CD4-positive, alpha-beta T cell (primary cell): ENCODE results near the gene ARX. TPM values are rescaled to one million over a fixed set of nuclear protein-coding genes. Genes with fewer than 3 reads are reported as not detected.

Experiments
- ATAC-seq: fragments of 200-7000 bp; cut with Tn5 transposase; one replicate; pipeline ENCODE4 v1.10.0; 2022; ENCODE audit warnings: mild to moderate bottlenecking; ENCODE audit not compliant: poor library complexity
- CTCF ChIA-PET: fragments of 350-600 bp; sonication (Branson Sonifier 250); formaldehyde crosslinking; loops from one replicate; lab custom pipeline; 2021; ENCODE audit warnings: antibody characterized with exemption, inconsistent platforms; lab: Charles Lee
- POLR2A ChIA-PET: fragments of 350-600 bp; sonication (Branson Sonifier 250); formaldehyde crosslinking; loops from one replicate; lab custom pipeline; 2021; ENCODE audit warnings: antibody characterized with exemption, inconsistent platforms; lab: Charles Lee
- DNase-seq, 14 experiments: peaks; one replicate each; pipeline ENCODE4 v3.0.0-alpha.2; 2013 to 2020; ENCODE audit warnings: mixed read lengths in 2 of 14
- H3K27ac ChIP-seq, 2 donors: one replicate each; pipeline versions ENCODE4 v1.5.1 to v1.7.0; 2013; ENCODE audit warnings: low read length in 2 of 2, low read depth in 1 of 2, mild to moderate bottlenecking in 1 of 2
- H3K27me3 ChIP-seq, 2 experiments: 1 replicate in 1 of 2; 2 replicates in 1 of 2; pipeline versions ENCODE4 v1.6.1 to v1.7.0; 2013; ENCODE audit warnings: low read length in 2 of 2, control low read depth in 1 of 2, mild to moderate bottlenecking in 1 of 2, moderate library complexity in 1 of 2; ENCODE audit not compliant: insufficient read depth in 2 of 2, control insufficient read depth in 1 of 2
- H3K36me3 ChIP-seq: one replicate; pipeline ENCODE4 v1.6.1; 2013; ENCODE audit warnings: low read length, control low read depth; ENCODE audit not compliant: insufficient read depth
- H3K4me1 ChIP-seq: one replicate; pipeline ENCODE4 v1.6.1; 2013; ENCODE audit warnings: low read length, control low read depth; ENCODE audit not compliant: insufficient read depth
- H3K4me3 ChIP-seq: one replicate; pipeline ENCODE4 v1.5.1; 2013; ENCODE audit warnings: mild to moderate bottlenecking, low read length, moderate library complexity
- H3K9me3 ChIP-seq, 2 experiments: 1 replicate in 1 of 2; 2 replicates in 1 of 2; pipeline versions ENCODE4 v1.6.1 to v1.7.0; 2013; ENCODE audit warnings: low read length in 2 of 2, mild to moderate bottlenecking in 2 of 2, control low read depth in 1 of 2, moderate library complexity in 1 of 2; ENCODE audit not compliant: control insufficient read depth in 1 of 2, insufficient read depth in 1 of 2
- H3K27ac Mint-ChIP-seq: one replicate; pipeline ENCODE4 v1.8.0; 2020; ENCODE audit warnings: mixed read lengths
- H3K27me3 Mint-ChIP-seq: one replicate; pipeline ENCODE4 v1.8.0; 2021; ENCODE audit warnings: mixed read lengths
- H3K36me3 Mint-ChIP-seq: one replicate; pipeline ENCODE4 v1.8.0; 2021; ENCODE audit warnings: low read depth, mixed read lengths
- H3K4me1 Mint-ChIP-seq: one replicate; pipeline ENCODE4 v1.8.0; 2021; ENCODE audit warnings: low read depth, mixed read lengths
- H3K4me3 Mint-ChIP-seq: one replicate; pipeline ENCODE4 v1.8.0; 2020; ENCODE audit warnings: mild to moderate bottlenecking, mixed read lengths
- H3K9me3 Mint-ChIP-seq: one replicate; pipeline ENCODE4 v1.8.0; 2020; ENCODE audit warnings: mixed read lengths
- intact Hi-C, 2 experiments: fragments of 100-400 bp; cut with DNase I in 1 of 2; cut with micrococcal nuclease in 1 of 2; formaldehyde crosslinking; loops; one replicate each; pipeline versions ENCODE4 v1.15.1 to v1.9.0; 2023 to 2025; cut with DNase I, micrococcal nuclease
- total RNA-seq, 174 experiments: library from RNA in 2 of 174; stranded (reverse) in 2 of 174; gene quantifications; one replicate each; pipeline ENCODE4 v1.2.3 and lab custom pipeline; 2021 to 2026
- TF ChIP-seq, protein P1 (sequence below): fragments of 200-600 bp; IDR thresholded peaks from one replicate; pipeline ENCODE4 v1.8.0; 2022; ENCODE audit warnings: antibody characterized with exemption, mild to moderate bottlenecking

Gene ARX
- total RNA-seq, 2 experiments from 2014 or later, result not detected

DNA sequence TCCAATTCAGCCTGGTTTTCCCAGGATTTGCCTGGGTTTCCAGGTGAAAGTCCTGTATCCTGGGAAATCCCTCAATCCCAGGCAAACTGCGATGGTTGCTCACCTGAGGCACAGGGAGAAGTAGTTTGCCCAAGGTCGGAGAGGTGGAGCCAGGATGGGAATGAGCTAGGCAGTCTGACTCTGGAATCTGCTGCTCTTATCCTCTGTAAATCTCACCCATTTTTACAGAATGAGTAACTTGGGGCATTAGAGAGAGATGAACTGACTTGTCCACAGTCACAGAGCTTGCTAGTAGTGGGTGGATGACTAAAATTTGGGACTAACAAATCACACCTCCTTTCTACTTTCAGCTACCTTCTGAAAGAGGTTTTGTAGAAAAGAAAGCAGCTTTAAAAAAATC lies 9.8 kb upstream of the ARX start:
- H3K9me3 Mint-ChIP-seq, result no peaks in the 10 kb centered on the region
- ChIA-PET CTCF (no interaction called here), POLR2A (no interaction called here)
- H3K27ac Mint-ChIP-seq, result no peak overlapping the region
- H3K36me3 Mint-ChIP-seq, result no peaks in the 10 kb centered on the region
- intact Hi-C loops, result no loop called here
- peaks cover 60% of the 10 kb centered on the region for H3K27me3 Mint-ChIP-seq
- peaks cover 24% of the 10 kb centered on the region for H3K4me1 Mint-ChIP-seq
- Histone ChIP-seq H3K27ac (no peak overlapping the region), H3K36me3 (no peaks in the 10 kb centered on the region), H3K4me1 (peaks cover 19% of the 10 kb centered on the region), H3K27me3 (peaks cover 28 to 41% of the 10 kb centered on the region in 2 experiments), H3K9me3 (no peaks in the 10 kb centered on the region), H3K4me3 (no peak overlapping the region)
- TF ChIP-seq, protein P1, sequence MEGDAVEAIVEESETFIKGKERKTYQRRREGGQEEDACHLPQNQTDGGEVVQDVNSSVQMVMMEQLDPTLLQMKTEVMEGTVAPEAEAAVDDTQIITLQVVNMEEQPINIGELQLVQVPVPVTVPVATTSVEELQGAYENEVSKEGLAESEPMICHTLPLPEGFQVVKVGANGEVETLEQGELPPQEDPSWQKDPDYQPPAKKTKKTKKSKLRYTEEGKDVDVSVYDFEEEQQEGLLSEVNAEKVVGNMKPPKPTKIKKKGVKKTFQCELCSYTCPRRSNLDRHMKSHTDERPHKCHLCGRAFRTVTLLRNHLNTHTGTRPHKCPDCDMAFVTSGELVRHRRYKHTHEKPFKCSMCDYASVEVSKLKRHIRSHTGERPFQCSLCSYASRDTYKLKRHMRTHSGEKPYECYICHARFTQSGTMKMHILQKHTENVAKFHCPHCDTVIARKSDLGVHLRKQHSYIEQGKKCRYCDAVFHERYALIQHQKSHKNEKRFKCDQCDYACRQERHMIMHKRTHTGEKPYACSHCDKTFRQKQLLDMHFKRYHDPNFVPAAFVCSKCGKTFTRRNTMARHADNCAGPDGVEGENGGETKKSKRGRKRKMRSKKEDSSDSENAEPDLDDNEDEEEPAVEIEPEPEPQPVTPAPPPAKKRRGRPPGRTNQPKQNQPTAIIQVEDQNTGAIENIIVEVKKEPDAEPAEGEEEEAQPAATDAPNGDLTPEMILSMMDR, result no peak
- no peak for ATAC-seq
- H3K4me3 Mint-ChIP-seq, result no peak overlapping the region
- DNase-seq, result no peak

DNA sequence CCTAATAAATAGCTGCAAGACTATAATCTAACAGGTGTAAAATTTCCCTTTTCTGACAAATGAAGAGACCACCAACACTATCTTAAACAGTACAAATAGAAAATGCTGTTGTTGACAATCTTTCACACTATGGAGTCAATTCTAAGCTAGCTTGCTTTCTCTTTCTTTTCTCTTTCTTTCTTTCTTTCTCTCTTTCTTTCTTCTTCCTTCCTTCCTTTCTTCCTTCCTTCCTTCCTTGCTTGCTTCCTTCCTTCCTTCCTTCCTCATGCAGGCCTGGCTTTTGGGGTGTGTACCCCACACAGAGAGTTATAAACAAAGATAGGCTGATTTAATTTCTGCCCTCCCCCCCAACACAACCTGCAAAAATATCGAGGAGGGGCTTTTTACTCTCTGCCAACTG lies 8.1 kb upstream of the ARX start:
- intact Hi-C loops, result no loop called here
- no peak overlapping the region for H3K27ac Mint-ChIP-seq
- H3K4me1 Mint-ChIP-seq, result peaks cover 34% of the 10 kb centered on the region
- TF ChIP-seq, protein P1, result no peak
- no peak overlapping the region for H3K4me3 Mint-ChIP-seq
- H3K9me3 Mint-ChIP-seq, result no peaks in the 10 kb centered on the region
- Histone ChIP-seq H3K27ac (no peak overlapping the region), H3K36me3 (no peaks in the 10 kb centered on the region), H3K9me3 (no peaks in the 10 kb centered on the region), H3K4me3 (no peak overlapping the region), H3K27me3 (peaks cover 37 to 56% of the 10 kb centered on the region in 2 experiments), H3K4me1 (peaks cover 29% of the 10 kb centered on the region)
- ChIA-PET CTCF (no interaction called here), POLR2A (no interaction called here)
- H3K27me3 Mint-ChIP-seq, result peaks cover 71% of the 10 kb centered on the region
- DNase-seq (no peak), ATAC-seq (no peak)
- no peaks in the 10 kb centered on the region for H3K36me3 Mint-ChIP-seq

DNA sequence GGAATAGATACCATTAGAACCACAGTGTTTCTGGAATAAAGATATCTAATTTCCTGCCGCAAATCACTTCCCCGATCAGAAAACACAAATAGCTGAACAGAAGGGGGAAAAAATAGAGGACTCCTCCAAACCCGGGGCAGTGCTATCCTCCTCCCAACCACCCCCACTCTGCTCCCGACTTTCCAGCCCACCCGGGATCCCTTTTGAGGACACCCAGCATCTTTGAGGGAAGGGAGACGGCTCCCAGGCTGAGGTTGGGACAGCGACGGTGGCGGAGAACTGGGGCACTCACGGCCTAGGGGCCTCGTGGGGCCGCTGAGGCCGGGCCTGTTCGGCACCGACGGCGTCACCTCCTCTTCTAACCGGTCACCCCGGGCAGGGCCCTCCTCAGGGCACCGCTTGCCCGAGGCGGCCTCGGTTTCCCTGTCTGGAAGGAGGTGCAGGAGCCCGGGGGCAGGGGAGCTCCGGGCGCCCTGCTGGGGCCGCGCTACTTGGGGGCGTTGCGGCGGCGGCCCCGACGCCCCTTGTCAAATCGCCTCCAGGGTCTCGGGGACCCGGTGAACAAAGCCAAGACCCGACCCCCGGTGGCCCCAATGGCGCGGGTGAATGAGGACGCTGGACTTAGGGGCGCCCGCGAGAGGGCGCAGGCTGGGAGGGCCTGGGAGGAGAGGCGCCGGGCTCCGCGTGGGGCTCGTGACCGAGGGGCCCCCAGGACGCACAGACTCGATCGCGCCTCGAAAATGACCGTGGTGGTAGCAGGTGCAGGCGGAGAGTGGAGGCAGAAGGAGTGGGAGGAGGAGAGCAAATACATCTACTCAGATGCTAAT lies 6.9 kb upstream of the ARX start:
- H3K9me3 Mint-ChIP-seq, result no peaks in the 10 kb centered on the region
- peaks cover 73% of the 10 kb centered on the region for H3K27me3 Mint-ChIP-seq

More for the DNA sequence above, 6.9 kb upstream of the ARX start:
- H3K36me3 Mint-ChIP-seq, result no peaks in the 10 kb centered on the region
- no peak overlapping the region for H3K4me3 ChIP-seq
- peaks cover 37% of the 10 kb centered on the region for H3K4me1 Mint-ChIP-seq
- POLR2A ChIA-PET, result no interaction called here
- intact Hi-C loops, result no loop called here
- no peak overlapping the region for H3K27ac ChIP-seq
- no peak overlapping the region for H3K27ac Mint-ChIP-seq
- TF ChIP-seq, protein P1, result no peak
- H3K4me3 Mint-ChIP-seq, result no peak overlapping the region
- ATAC-seq (no peak), DNase-seq (no peak)
- peaks cover 45 to 64% of the 10 kb centered on the region in 2 experiments for H3K27me3 ChIP-seq
- no peaks in the 10 kb centered on the region for H3K36me3 ChIP-seq
- H3K9me3 ChIP-seq, result peaks cover 0 to 3% of the 10 kb centered on the region in 2 experiments
- CTCF ChIA-PET, result no interaction called here
- peaks cover 30% of the 10 kb centered on the region for H3K4me1 ChIP-seq
